Breast epithelium (tissue), 3 donors: ENCODE data around the gene KLK5.
"Not testable (repeated sequence)": the region's sequence is repeated elsewhere in the genome, so short reads cannot be mapped to it uniquely, and the experiment has no call there.

Experiments
- CTCF ChIP-seq, 3 donors: fragments of 450-650 bp; IDR thresholded peaks; one replicate each; pipeline ENCODE4 v1.5.1; 2016 to 2017; ENCODE audit warnings: antibody characterized with exemption in 3 of 3, mild to moderate bottlenecking in 3 of 3, moderate library complexity in 3 of 3
- POLR2AphosphoS5 ChIP-seq, 3 donors: sonication (generic); formaldehyde crosslinking; IDR thresholded peaks; one replicate each; pipeline ENCODE4 v1.6.1; 2017; ENCODE audit warnings: antibody characterized with exemption in 3 of 3

- not testable (repeated sequence) for TF ChIP-seq CTCF, POLR2AphosphoS5 (IDR thresholded peaks at IDR 0.05)
Measured at GRCh38 chr19:50984416-50984815, 31.6 kb upstream of the KLK5 start.
